Spleen (tissue), 7 donors: Measurements from ENCODE around the gene NOL9.

Experiments
- CTCF ChIP-seq, 11 experiments: fragments of 200-600 bp in 7 of 11; fragments of 450-650 bp in 4 of 11; sonication (generic) in 4 of 11; IDR thresholded peaks in 8 of 11; conservative IDR thresholded peaks in 3 of 11; 1 replicate in 7 of 11; 2 replicates in 4 of 11; pipeline versions ENCODE4 v1.4.0 to v1.8.0; 2016 to 2021; ENCODE audit warnings: antibody characterized with exemption in 11 of 11, inconsistent platforms in 4 of 11, mild to moderate bottlenecking in 1 of 11
- POLR2A ChIP-seq, 3 donors: fragments of 450-650 bp; IDR thresholded peaks; one replicate each; pipeline ENCODE4 v1.5.1; 2017; ENCODE audit warnings: antibody characterized with exemption in 3 of 3, mild to moderate bottlenecking in 1 of 3
- POLR2AphosphoS5 ChIP-seq, 3 donors: sonication (generic); formaldehyde crosslinking; IDR thresholded peaks; one replicate each; pipeline ENCODE4 v1.5.1; 2017; ENCODE audit warnings: antibody characterized with exemption in 3 of 3
- donor health status: DM: no; HTN: no; CAD: no; lungs with moderate emphysema.
- donor health status: DM: no; HTN: no; CAD: no.
- donor health status: DM: no; HTN: no; CAD: no.

DNA sequence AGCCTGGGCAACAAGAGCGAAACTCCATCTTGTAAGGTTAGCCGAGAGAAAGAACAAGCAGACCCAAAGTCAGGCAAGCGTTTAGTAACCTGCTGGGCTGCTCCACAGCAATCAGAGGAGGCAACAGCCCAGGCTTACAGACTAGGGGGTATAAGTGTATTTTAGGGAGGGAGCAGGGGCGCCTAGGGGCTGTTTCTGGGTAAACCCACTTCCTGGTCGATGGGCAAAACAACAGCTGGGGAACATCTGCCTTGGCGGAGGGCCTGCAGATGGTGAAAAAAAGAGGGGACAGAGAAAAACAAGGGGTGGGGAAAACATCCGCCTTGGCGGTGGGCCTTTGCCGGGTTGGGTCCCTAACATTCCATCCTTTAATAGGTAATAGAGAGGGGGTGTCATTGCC is 6.0 kb upstream of the NOL9 start:
- TF ChIP-seq CTCF (IDR thresholded peaks at IDR 0.05 in 8 of 11, conservative IDR thresholded peaks at IDR 0.05 in 3 of 11) (no peak), POLR2A (IDR thresholded peaks at IDR 0.05) (no peak), POLR2AphosphoS5 (IDR thresholded peaks at IDR 0.05) (no peak)
